Mesothelial cell of epicardium (in vitro differentiated cells): ENCODE data around the gene EMILIN3. TPM values are rescaled to one million over a fixed set of nuclear protein-coding genes. Genes with fewer than 3 reads are reported as not detected.

Experiments
- total RNA-seq: library from RNA; stranded (reverse); gene quantifications from 3 replicates; pipeline ENCODE4 v1.2.1, GENCODE V29; 2021

The EMILIN3 gene
- total RNA-seq, 1 donor from 2014 or later: 5.2 TPM

Other genes with a start within 250 kb of the EMILIN3 start
- gene PLCG1, start 229.3 kb downstream of the EMILIN3 start, total RNA-seq: 286 to 307 TPM (median 301 TPM) in 3 replicates
- 13.9 to 18.3 TPM (median 17.6 TPM) in 3 replicates for gene ZHX3, start 49.1 kb downstream of the EMILIN3 start, total RNA-seq
- 19.3 to 21.3 TPM (median 20.8 TPM) in 3 replicates for gene LPIN3, start 26.0 kb downstream of the EMILIN3 start, total RNA-seq